DMS 273 (cell line): ENCODE data around the gene PDE10A.
A peak's percentile ranks its signal among the peaks of the same experiment; 100 is the strongest.
"Not testable (repeated sequence)": the region's sequence is repeated elsewhere in the genome, so short reads cannot be mapped to it uniquely, and the experiment has no call there.

Experiments
- DNase-seq: peaks from one replicate; lab custom pipeline; 2025; ENCODE audit not compliant: unreplicated experiment; lab: John Stamatoyannopoulos, UW

The PDE10A gene

GRCh38 chr6:165486183-165487137, 176.6 kb downstream of the PDE10A start:
- DNase-seq: no peak

GRCh38 chr6:165484178-165484889, 178.7 kb downstream of the PDE10A start:
- no peak for DNase-seq

- DNase-seq: no peak
These were observed 181.1 kb downstream of the PDE10A start for GRCh38 chr6:165481921-165482320.

- no peak for DNase-seq
These were observed 182.1 kb downstream of the PDE10A start for GRCh38 chr6:165480916-165481315.

- DNase-seq: no peak
These were observed 184.5 kb downstream of the PDE10A start for GRCh38 chr6:165478581-165478980.

GRCh38 chr6:165469483-165469882, 193.6 kb downstream of the PDE10A start:
- no peak for DNase-seq

GRCh38 chr6:165468340-165469235, 194.5 kb downstream of the PDE10A start:
- DNase-seq: no peak

GRCh38 chr6:165463499-165463898, 199.5 kb downstream of the PDE10A start:
- DNase-seq: not testable (repeated sequence)

- DNase-seq: not testable (repeated sequence)
These were observed 203.3 kb downstream of the PDE10A start for GRCh38 chr6:165459605-165460301.

- no peak for DNase-seq
These were observed 204.9 kb downstream of the PDE10A start for GRCh38 chr6:165458134-165458533.

- DNase-seq: no peak
These were observed 206.8 kb downstream of the PDE10A start for GRCh38 chr6:165456286-165456685.

- no peak for DNase-seq
These were observed 207.6 kb downstream of the PDE10A start for GRCh38 chr6:165455488-165455887.

- DNase-seq: no peak
These were observed 209.6 kb downstream of the PDE10A start for GRCh38 chr6:165453395-165453794.

GRCh38 chr6:165451838-165452237, 211.2 kb downstream of the PDE10A start:
- DNase-seq: no peak

GRCh38 chr6:165448210-165448609, 214.8 kb downstream of the PDE10A start:
- DNase-seq: no peak

GRCh38 chr6:165447141-165447540, 215.9 kb downstream of the PDE10A start:
- DNase-seq: no peak

GRCh38 chr6:165446331-165446730, 216.7 kb downstream of the PDE10A start:
- DNase-seq: no peak

GRCh38 chr6:165443462-165443861, 219.6 kb downstream of the PDE10A start:
- DNase-seq: no peak

- DNase-seq: no peak
These were observed 221.9 kb downstream of the PDE10A start for GRCh38 chr6:165441181-165441580.

- peak; percentile 59 for DNase-seq
These were observed 223.0 kb downstream of the PDE10A start for GRCh38 chr6:165439928-165440554.
